NCI-H128 (cell line): ENCODE results near the gene ACMSD.
"Not testable (repeated sequence)": the region's sequence is repeated elsewhere in the genome, so short reads cannot be mapped to it uniquely, and the experiment has no call there.

Experiments used
- DNase-seq: peaks from one replicate; lab custom pipeline; 2025; ENCODE audit not compliant: unreplicated experiment; lab: John Stamatoyannopoulos, UW

The ACMSD gene

GRCh38 chr2:134838143-134838620, at the start of gene ACMSD:
TSS of gene ACMSD (plus strand) at chr2:134838616. CDS start at chr2:134838683, 67 bp downstream.
- no peak for DNase-seq

GRCh38 chr2:134790487-134790886, 47.9 kb upstream of the ACMSD start:
- no peak for DNase-seq

- no peak for DNase-seq
Measured at GRCh38 chr2:134791616-134792015, 46.8 kb upstream of the ACMSD start.

GRCh38 chr2:134792186-134792585, 46.2 kb upstream of the ACMSD start:
- no peak for DNase-seq

DNA sequence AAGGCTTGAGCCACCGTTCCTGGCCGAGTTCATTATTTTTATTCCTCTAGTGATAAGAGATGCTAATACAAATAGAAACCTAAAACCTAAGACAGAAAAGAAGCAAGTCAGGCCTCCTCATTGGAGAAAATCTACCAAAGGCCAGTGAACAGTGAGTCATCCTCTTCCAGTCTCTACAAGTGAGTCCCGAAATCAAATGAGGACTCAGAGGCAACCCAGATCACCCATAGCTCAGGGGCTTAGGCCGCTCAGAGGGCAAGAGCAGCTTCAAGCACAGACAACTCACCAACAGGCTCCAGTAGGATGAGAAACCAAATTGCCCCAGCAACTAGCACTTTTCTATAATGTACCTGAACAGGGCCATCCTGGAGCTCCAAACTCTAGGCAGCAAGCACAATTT, 42.7 kb upstream of the ACMSD start:
- DNase-seq = no peak

DNA sequence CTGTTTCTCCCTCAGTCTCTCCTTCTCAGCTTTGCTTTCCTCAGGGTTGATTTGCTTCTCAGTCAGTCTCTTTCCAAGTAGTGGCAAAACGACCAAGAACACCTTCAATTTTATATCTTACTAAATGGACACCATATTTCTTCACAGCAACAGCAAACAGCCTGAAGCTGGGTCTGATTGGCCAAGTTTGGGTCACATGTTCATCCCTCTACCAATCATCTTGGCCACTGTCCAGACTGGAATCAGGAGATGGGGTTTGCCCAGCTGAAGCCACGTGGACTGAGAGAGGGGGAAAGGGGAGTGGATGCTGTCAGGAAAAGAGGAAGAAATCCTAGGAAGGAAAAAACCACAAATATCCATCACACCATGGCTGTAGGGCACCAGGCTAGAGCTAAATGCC, 42.0 kb upstream of the ACMSD start:
- no peak for DNase-seq

DNA sequence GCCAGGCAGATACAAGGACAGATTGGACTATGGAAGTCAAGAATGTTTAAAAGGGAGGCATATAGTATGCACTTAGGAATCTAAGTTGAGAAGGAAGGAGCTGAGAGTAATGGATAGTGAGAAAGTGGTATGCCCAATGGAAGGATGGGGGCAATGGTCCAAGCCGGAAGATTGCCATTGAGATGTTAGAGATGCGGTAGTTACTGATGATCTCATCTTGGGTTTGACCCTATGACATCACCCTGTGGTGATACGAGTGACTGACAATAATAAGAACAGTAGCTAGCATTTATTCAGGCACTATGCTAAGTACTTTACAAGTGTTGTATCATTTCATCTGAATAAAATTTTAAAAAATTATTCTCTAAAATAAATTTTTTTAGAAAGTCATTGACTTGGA, 38.5 kb upstream of the ACMSD start:
- no peak for DNase-seq

GRCh38 chr2:134800341-134800740, 38.1 kb upstream of the ACMSD start:
- no peak for DNase-seq

GRCh38 chr2:134803609-134804405, 34.6 kb upstream of the ACMSD start:
- not testable (repeated sequence) for DNase-seq

GRCh38 chr2:134815741-134816140, 22.7 kb upstream of the ACMSD start:
- no peak for DNase-seq

- no peak for DNase-seq
Measured at GRCh38 chr2:134818321-134818720, 20.1 kb upstream of the ACMSD start.

- no peak for DNase-seq
Measured at GRCh38 chr2:134819334-134819733, 19.1 kb upstream of the ACMSD start.

DNA sequence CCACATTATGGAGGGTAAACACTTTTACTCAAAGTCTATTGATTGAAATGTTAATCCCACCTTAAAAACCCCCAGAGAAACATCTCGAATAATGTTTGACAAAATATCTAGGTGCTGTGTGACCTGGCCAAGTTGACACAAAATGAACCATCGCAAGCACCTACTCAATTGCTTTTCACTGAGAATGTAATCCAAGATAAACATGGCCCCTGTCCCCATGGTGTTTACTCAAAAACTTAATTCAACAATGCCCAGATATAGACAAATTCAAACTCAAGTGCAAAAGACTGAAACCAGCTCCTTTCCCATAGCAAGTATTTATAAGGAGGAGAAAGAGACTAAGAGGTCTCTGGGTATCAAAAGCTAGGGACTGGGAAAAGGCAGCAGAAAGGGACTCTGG, 15.0 kb upstream of the ACMSD start:
- no peak for DNase-seq

GRCh38 chr2:134823832-134824231, 14.6 kb upstream of the ACMSD start:
- no peak for DNase-seq

DNA sequence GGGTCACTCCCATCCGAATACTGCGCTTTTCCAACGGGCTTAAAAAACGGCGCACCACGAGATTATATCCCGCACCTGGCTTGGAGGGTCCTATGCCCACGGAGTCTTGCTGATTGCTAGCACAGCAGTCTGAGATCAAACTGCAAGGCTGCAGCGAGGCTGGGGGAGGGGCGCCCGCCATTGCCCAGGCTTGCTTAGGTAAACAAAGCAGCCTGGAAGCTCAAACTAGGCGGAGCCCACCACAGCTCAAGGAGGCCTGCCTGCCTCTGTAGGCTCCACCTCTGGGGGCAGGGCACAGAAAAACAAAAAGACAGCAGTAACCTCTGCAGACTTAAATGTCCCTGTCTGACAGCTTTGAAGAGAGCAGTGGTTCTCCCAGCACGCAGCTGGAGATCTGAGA, 12.7 kb upstream of the ACMSD start:
- not testable (repeated sequence) for DNase-seq

DNA sequence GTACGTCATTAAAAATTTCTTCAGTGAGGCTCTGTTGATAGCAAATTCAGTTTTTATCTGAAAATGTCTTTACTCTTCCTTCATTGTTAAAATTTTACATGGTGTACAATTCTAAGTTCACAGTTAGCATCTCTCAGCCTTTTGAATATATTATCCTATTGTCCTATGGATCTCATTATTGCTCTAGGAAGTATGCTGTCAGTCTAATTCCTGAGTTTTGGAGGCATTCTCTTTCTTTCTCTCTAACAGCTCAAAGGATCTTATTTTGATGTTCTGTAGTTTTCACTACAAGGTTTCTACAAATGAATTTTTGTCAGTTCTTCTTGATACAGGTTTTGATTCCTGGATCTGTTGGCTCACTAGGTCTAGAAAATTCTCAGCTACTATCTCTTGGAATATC, 2.9 kb upstream of the ACMSD start:
- no peak for DNase-seq

GRCh38 chr2:134836986-134837385, 1.4 kb upstream of the ACMSD start:
- DNase-seq = no peak

DNA sequence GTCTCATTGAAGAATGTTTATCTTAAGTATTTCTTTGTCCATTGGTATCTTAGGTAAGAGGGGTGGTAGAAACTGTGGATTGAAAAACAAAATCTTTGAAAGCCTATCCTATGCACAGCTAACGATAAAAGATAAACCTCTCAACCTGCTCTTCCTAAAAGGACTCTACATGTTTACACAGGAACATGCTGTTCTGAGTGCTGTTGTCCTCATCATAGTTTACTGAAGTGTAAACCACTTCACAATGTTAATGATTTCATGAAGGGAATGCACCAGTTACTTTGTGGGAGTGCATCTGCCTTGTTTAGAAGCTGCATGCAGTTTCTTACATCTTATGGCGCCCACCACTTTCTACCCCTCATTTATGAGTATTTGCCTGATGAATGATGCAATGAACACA, 1.2 kb downstream of the ACMSD start:
- peak; percentile 5 for DNase-seq

DNA sequence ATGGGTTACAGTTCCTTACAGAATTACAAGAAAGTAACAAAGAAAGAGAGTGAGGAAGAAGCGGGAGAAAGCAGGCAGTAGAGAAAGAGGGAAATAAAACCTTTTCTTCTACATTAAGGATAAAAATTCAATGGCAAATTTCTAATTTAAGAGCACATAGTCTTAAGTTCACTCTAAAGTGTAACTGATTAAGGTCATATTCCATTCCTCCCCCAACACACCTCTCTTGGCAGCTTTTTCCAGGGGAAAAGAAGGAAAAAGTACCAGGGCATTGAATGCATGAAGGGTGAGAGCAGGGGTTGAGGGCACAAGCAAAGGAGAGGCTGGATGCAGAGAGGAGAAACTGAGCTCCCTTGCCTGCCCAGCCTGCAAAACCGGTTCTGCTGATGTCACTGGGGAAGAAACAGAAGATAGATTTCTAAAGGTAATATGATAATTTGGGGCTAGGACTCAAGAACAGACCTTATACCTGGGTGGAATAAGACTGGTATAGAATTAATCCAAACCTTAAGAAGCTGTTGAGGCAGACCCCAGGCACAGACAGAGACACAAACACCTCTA, 4.6 kb downstream of the ACMSD start:
- no peak for DNase-seq

- no peak for DNase-seq
Measured at GRCh38 chr2:134843968-134844367, 5.6 kb downstream of the ACMSD start.

- no peak for DNase-seq
Measured at GRCh38 chr2:134845028-134845427, 6.6 kb downstream of the ACMSD start.

- no peak for DNase-seq
Measured at GRCh38 chr2:134845719-134846118, 7.3 kb downstream of the ACMSD start.

DNA sequence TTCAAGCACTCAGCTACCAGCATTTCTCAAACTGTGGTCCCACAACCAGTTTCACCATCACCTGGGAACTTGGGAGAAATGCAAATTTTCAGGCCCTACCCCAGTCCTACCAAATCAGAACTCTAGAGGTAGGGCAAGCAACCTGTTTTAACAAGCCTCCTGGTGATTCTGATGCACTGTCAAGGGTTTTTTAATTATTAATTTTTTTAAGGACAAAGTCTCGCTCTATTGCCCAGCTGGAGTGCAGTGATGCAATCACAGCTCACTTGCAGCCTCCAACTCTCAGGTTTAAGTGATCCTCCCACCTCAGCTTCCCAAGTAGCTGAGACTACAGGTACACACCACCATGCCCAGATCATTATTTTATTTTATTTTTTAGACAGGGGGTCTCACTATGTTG, 7.8 kb downstream of the ACMSD start:
- DNase-seq = no peak
